GM12872 (cell line): Measurements from ENCODE around the gene SLC17A7.
A peak's percentile ranks its signal among the peaks of the same experiment; 100 is the strongest.

Source experiments
- CTCF ChIP-seq: IDR thresholded peaks from 3 replicates; pipeline ENCODE4 v1.5.1; 2011; ENCODE audit warnings: low read depth, mild to moderate bottlenecking, low read length, moderate library complexity; ENCODE audit not compliant: insufficient read depth

SLC17A7 gene

GRCh38 chr19:49441210-49441959 is at the start of gene SLC17A7:
SLC17A7 (minus strand) TSS chr19:49441527; CDS start chr19:49441379, 148 bp downstream.
- TF ChIP-seq CTCF = no peak

GRCh38 chr19:49490287-49491029 is 49.1 kb upstream of the SLC17A7 start:
- TF ChIP-seq CTCF = no peak

- peak; percentile 28; the same call in 2 of the 3 replicates for TF ChIP-seq CTCF
Observed at GRCh38 chr19:49489601-49490167, 48.4 kb upstream of the SLC17A7 start.

GRCh38 chr19:49488863-49489537 is 47.7 kb upstream of the SLC17A7 start:
- TF ChIP-seq CTCF = no peak

GRCh38 chr19:49488046-49488862 is 46.9 kb upstream of the SLC17A7 start:
- TF ChIP-seq CTCF = no peak

GRCh38 chr19:49487277-49488045 is 46.1 kb upstream of the SLC17A7 start, which contains the start of gene RPL13A:
RPL13A (plus strand) TSS chr19:49487608; CDS start chr19:49487630, 22 bp downstream.
- TF ChIP-seq CTCF = no peak
